HepG2 (cell line): ENCODE results near the gene GRB7. TPM values are rescaled to one million over a fixed set of nuclear protein-coding genes. Genes with fewer than 3 reads are reported as not detected.

Experiments
- ARID4A ChIP-seq: sonication (generic); formaldehyde crosslinking; IDR thresholded peaks from 2 replicates; pipeline ENCODE4 v1.5.0; 2020; ENCODE audit warnings: mild to moderate bottlenecking, missing genetic modification reagents, borderline replicate concordance
- ATF7-NPFF ChIP-seq: sonication (generic); formaldehyde crosslinking; IDR thresholded peaks from 2 replicates; pipeline ENCODE4 v1.8.1; 2023; ENCODE audit warnings: mild to moderate bottlenecking, low read depth, missing genetic modification reagents, moderate library complexity
- BRF2 ChIP-seq: sonication (generic); formaldehyde crosslinking; IDR thresholded peaks from 2 replicates; pipeline ENCODE4 v1.8.1; 2022; ENCODE audit warnings: mild to moderate bottlenecking, missing genetic modification reagents
- GATAD1 ChIP-seq: IDR thresholded peaks from 2 replicates; pipeline ENCODE4 v1.6.1; 2016; ENCODE audit warnings: missing genetic modification reagents, missing compliant biosample characterization
- HNF4A ChIP-seq: sonication (generic); formaldehyde crosslinking; IDR thresholded peaks from 2 replicates; pipeline ENCODE4 v1.4.0; 2020; ENCODE audit warnings: missing genetic modification reagents
- JARID2 ChIP-seq: sonication (generic); formaldehyde crosslinking; IDR thresholded peaks from 2 replicates; pipeline ENCODE4 v1.8.1; 2023; ENCODE audit warnings: missing genetic modification reagents, inconsistent platforms; ENCODE audit not compliant: insufficient replicate concordance
- KDM5A ChIP-seq: fragments of 200-600 bp; sonication (generic); IDR thresholded peaks from 2 replicates; pipeline ENCODE4 v1.7.0; 2018; ENCODE audit warnings: antibody characterized with exemption, mild to moderate bottlenecking, low read length, borderline replicate concordance
- PAXIP1 ChIP-seq: sonication (generic); formaldehyde crosslinking; conservative IDR thresholded peaks from 2 replicates; pipeline ENCODE4 v1.4.0; 2020; ENCODE audit warnings: mild to moderate bottlenecking, missing genetic modification reagents, moderate library complexity
- POLR2A ChIP-seq, 2 experiments: IDR thresholded peaks; 2 replicates each; pipeline ENCODE4 v1.6.1; 2011; ENCODE audit warnings: low read depth in 2 of 2, low read length in 2 of 2, mild to moderate bottlenecking in 1 of 2, moderate library complexity in 1 of 2; ENCODE audit not compliant: insufficient read depth in 1 of 2
- SMAD3 ChIP-seq: sonication (generic); formaldehyde crosslinking; IDR thresholded peaks from 2 replicates; pipeline ENCODE4 v1.4.0; 2020; ENCODE audit warnings: missing genetic modification reagents
- SMC3 ChIP-seq: IDR thresholded peaks from 2 replicates; pipeline ENCODE4 v1.6.1; 2011; ENCODE audit warnings: low read length, improper control_type of control experiment
- ZBTB38 ChIP-seq: sonication (generic); formaldehyde crosslinking; IDR thresholded peaks from 2 replicates; pipeline ENCODE4 v1.5.1; 2020; ENCODE audit warnings: mild to moderate bottlenecking, missing genetic modification reagents
- ZFY ChIP-seq: sonication (generic); formaldehyde crosslinking; IDR thresholded peaks from 2 replicates; pipeline ENCODE4 v1.4.0; 2020; ENCODE audit warnings: missing genetic modification reagents
- ZNF235 ChIP-seq: sonication (generic); formaldehyde crosslinking; IDR thresholded peaks from 2 replicates; pipeline ENCODE4 v1.8.1; 2023; ENCODE audit warnings: mild to moderate bottlenecking, missing genetic modification reagents, borderline replicate concordance
- ZNF275 ChIP-seq: sonication (generic); formaldehyde crosslinking; IDR thresholded peaks from 2 replicates; pipeline ENCODE4 v1.8.0; 2022; ENCODE audit warnings: missing genetic modification reagents, mild to moderate bottlenecking, inconsistent platforms, borderline replicate concordance
- ZNF333 ChIP-seq: sonication (generic); formaldehyde crosslinking; IDR thresholded peaks from 2 replicates; pipeline ENCODE4 v1.4.0; 2020; ENCODE audit warnings: mild to moderate bottlenecking, missing genetic modification reagents, borderline replicate concordance
- ZNF430 ChIP-seq: sonication (generic); formaldehyde crosslinking; IDR thresholded peaks from 2 replicates; pipeline ENCODE4 v1.9.0; 2021; ENCODE audit warnings: mild to moderate bottlenecking, missing genetic modification reagents
- ZNF501 ChIP-seq: sonication (generic); formaldehyde crosslinking; IDR thresholded peaks from 2 replicates; pipeline ENCODE4 v1.5.1; 2020; ENCODE audit warnings: mild to moderate bottlenecking, moderate library complexity, missing genetic modification reagents
- polyA plus RNA-seq, 8 experiments: library from polyadenylated mRNA; depleted of rRNA in 3 of 8; stranded (reverse) in 7 of 8; unstranded in 1 of 8; fragments of >200 nt; fragmentation: Illumina TruSeq in 4 of 8; extraction: Trizol in 4 of 8; gene quantifications; 2 replicates each; pipeline versions ENCODE4 v1.2.1 to v1.2.3, GENCODE V29; 2011 to 2016; ENCODE audit warnings: low read depth in 4 of 8, missing spikeins in 1 of 8, mixed read lengths in 1 of 8; ENCODE audit not compliant: insufficient read depth in 1 of 8
- total RNA-seq, 5 experiments: library from RNA; depleted of rRNA; stranded (reverse); fragments of >200 nt; fragmentation: Illumina TruSeq; extraction: Trizol; gene quantifications; 2 replicates each; pipeline ENCODE4 v1.2.3, GENCODE V29; 2016; ENCODE audit warnings: low read depth in 1 of 5

The GRB7 gene
- total and polyA plus RNA-seq, 2 of the 13 experiments (the other 11 are each of a cell fraction or from before 2014, with no cell fraction given): 60.2 to 77.7 TPM

- TF ChIP-seq ARID4A (CRISPR knock-in tag) (peak; percentile 75), PAXIP1 (CRISPR knock-in tag) (peak; percentile 15; the same call in 1 of the 2 replicates), ZNF501 (CRISPR knock-in tag) (0 out of 2 replicates have a peak, but pooled peaks have one; percentile 19), ZNF333 (CRISPR knock-in tag) (no peak), SMC3 (0 out of 2 replicates have a peak, but pooled peaks have one; percentile 5), HNF4A (CRISPR knock-in tag) (peak; percentile 58; the same call in 1 of the 2 replicates), ZNF275 (CRISPR knock-in tag) (no peak), ATF7-NPFF (CRISPR knock-in tag) (0 out of 2 replicates have a peak, but pooled peaks have one; percentile 49), BRF2 (CRISPR knock-in tag) (no peak), ZFY (CRISPR knock-in tag) (peak; percentile 23; the same call in 1 of the 2 replicates), JARID2 (peak; percentile 3), POLR2A (IDR thresholded peaks at IDR 0.05; ENCODE audit: insufficient read depth in 1 of 2, low read depth in 2 of 2, low read length in 2 of 2) (peak in 1 of 2 experiments; percentile 27; a peak in 2 of 4 replicates), ZNF430 (0 out of 2 replicates have a peak, but pooled peaks have one; percentile 39), ZNF235 (CRISPR knock-in tag) (0 out of 2 replicates have a peak, but pooled peaks have one; percentile 47), KDM5A (0 out of 2 replicates have a peak, but pooled peaks have one; percentile 5), SMAD3 (CRISPR knock-in tag) (no peak), GATAD1 (CRISPR knock-in tag) (0 out of 2 replicates have a peak, but pooled peaks have one; percentile 15), ZBTB38 (CRISPR knock-in tag) (peak; percentile 43; the same call in 1 of the 2 replicates)
Observed at GRCh38 chr17:39701012-39701783, 36.5 kb upstream of the GRB7 start (continued).
